ENCODE data around the gene EPYC.

The EPYC gene

GRCh38 chr12:90937651-90938050 is 67.1 kb downstream of the EPYC start:
- Histone ChIP-seq H3K27me3 (ENCODE audit: control insufficient read depth, insufficient read depth, low read length) (no peaks in the 10 kb centered on the region), H3K27ac (ENCODE audit: low read depth, low read length) (no peak overlapping the region), H3K36me3 (ENCODE audit: control insufficient read depth, insufficient read depth, low read length) (no peaks in the 10 kb centered on the region), H3K4me1 (ENCODE audit: control insufficient read depth, insufficient read depth, low read length) (no peaks in the 10 kb centered on the region; the same call in 1 of the 2 replicates), H3K9ac (ENCODE audit: low read length) (no peak overlapping the region), H3K9me3 (ENCODE audit: control insufficient read depth, insufficient read depth, low read depth, low read length) (no peaks in the 10 kb centered on the region), H3K4me3 (ENCODE audit: low read depth, low read length) (no peak overlapping the region)

GRCh38 chr12:90936230-90937005 is 68.4 kb downstream of the EPYC start:
- Histone ChIP-seq H3K4me3 (ENCODE audit: low read depth, low read length) (no peak overlapping the region), H3K9ac (ENCODE audit: low read length) (no peak overlapping the region), H3K9me3 (ENCODE audit: control insufficient read depth, insufficient read depth, low read depth, low read length) (no peaks in the 10 kb centered on the region), H3K27me3 (ENCODE audit: control insufficient read depth, insufficient read depth, low read length) (no peaks in the 10 kb centered on the region), H3K36me3 (ENCODE audit: control insufficient read depth, insufficient read depth, low read length) (no peaks in the 10 kb centered on the region), H3K4me1 (ENCODE audit: control insufficient read depth, insufficient read depth, low read length) (no peaks in the 10 kb centered on the region; the same call in 1 of the 2 replicates), H3K27ac (ENCODE audit: low read depth, low read length) (no peak overlapping the region)

GRCh38 chr12:90925562-90925961 is 79.2 kb downstream of the EPYC start:
- H3K9ac ChIP-seq (ENCODE audit: low read length) = no peak overlapping the region
- H3K36me3 ChIP-seq (ENCODE audit: control insufficient read depth, insufficient read depth, low read length) = no peaks in the 10 kb centered on the region
- H3K27me3 ChIP-seq (ENCODE audit: control insufficient read depth, insufficient read depth, low read length) = peaks cover 3% of the 10 kb centered on the region; the same call in 1 of the 2 replicates
- H3K9me3 ChIP-seq (ENCODE audit: control insufficient read depth, insufficient read depth, low read depth, low read length) = 0 out of 2 replicates have a peak, but pooled peaks cover 3% of the 10 kb centered on the region
- no peaks in the 10 kb centered on the region for H3K4me1 ChIP-seq (ENCODE audit: control insufficient read depth, insufficient read depth, low read length)
- no peak overlapping the region for H3K27ac ChIP-seq (ENCODE audit: low read depth, low read length)
- no peak overlapping the region for H3K4me3 ChIP-seq (ENCODE audit: low read depth, low read length)

- H3K4me3 ChIP-seq (ENCODE audit: low read depth, low read length) = no peak overlapping the region
- no peak overlapping the region for H3K27ac ChIP-seq (ENCODE audit: low read depth, low read length)
- H3K27me3 ChIP-seq (ENCODE audit: control insufficient read depth, insufficient read depth, low read length) = peaks cover 3% of the 10 kb centered on the region; the same call in 1 of the 2 replicates
- 0 out of 2 replicates have a peak, but pooled peaks cover under 1% of the 10 kb centered on the region for H3K9me3 ChIP-seq (ENCODE audit: control insufficient read depth, insufficient read depth, low read depth, low read length)
- no peaks in the 10 kb centered on the region for H3K36me3 ChIP-seq (ENCODE audit: control insufficient read depth, insufficient read depth, low read length)
- H3K4me1 ChIP-seq (ENCODE audit: control insufficient read depth, insufficient read depth, low read length) = no peaks in the 10 kb centered on the region
- H3K9ac ChIP-seq (ENCODE audit: low read length) = no peak overlapping the region
Observed at GRCh38 chr12:90924406-90924805, 80.4 kb downstream of the EPYC start.

GRCh38 chr12:90922145-90922627 is 82.6 kb downstream of the EPYC start:
- no peaks in the 10 kb centered on the region for H3K4me1 ChIP-seq (ENCODE audit: control insufficient read depth, insufficient read depth, low read length)
- no peaks in the 10 kb centered on the region for H3K9me3 ChIP-seq (ENCODE audit: control insufficient read depth, insufficient read depth, low read depth, low read length)
- no peak overlapping the region for H3K9ac ChIP-seq (ENCODE audit: low read length)
- no peak overlapping the region for H3K4me3 ChIP-seq (ENCODE audit: low read depth, low read length)
- H3K36me3 ChIP-seq (ENCODE audit: control insufficient read depth, insufficient read depth, low read length) = no peaks in the 10 kb centered on the region
- peaks cover 3% of the 10 kb centered on the region; the same call in 1 of the 2 replicates for H3K27me3 ChIP-seq (ENCODE audit: control insufficient read depth, insufficient read depth, low read length)
- H3K27ac ChIP-seq (ENCODE audit: low read depth, low read length) = no peak overlapping the region

- H3K4me1 ChIP-seq (ENCODE audit: control insufficient read depth, insufficient read depth, low read length) = no peaks in the 10 kb centered on the region
Observed at GRCh38 chr12:90921536-90921935, 83.2 kb downstream of the EPYC start.

GRCh38 chr12:90920222-90920621 is 84.5 kb downstream of the EPYC start:
- no peak overlapping the region for H3K27ac ChIP-seq (ENCODE audit: low read depth, low read length)
- no peaks in the 10 kb centered on the region for H3K4me1 ChIP-seq (ENCODE audit: control insufficient read depth, insufficient read depth, low read length)
- H3K9me3 ChIP-seq (ENCODE audit: control insufficient read depth, insufficient read depth, low read depth, low read length) = no peaks in the 10 kb centered on the region
- H3K4me3 ChIP-seq (ENCODE audit: low read depth, low read length) = no peak overlapping the region
- no peaks in the 10 kb centered on the region for H3K36me3 ChIP-seq (ENCODE audit: control insufficient read depth, insufficient read depth, low read length)
- peaks cover 3% of the 10 kb centered on the region; the same call in 1 of the 2 replicates for H3K27me3 ChIP-seq (ENCODE audit: control insufficient read depth, insufficient read depth, low read length)
- H3K9ac ChIP-seq (ENCODE audit: low read length) = no peak overlapping the region

More at GRCh38 chr12:90921536-90921935, 83.2 kb downstream of the EPYC start:
- Histone ChIP-seq H3K36me3 (ENCODE audit: control insufficient read depth, insufficient read depth, low read length) (no peaks in the 10 kb centered on the region), H3K27me3 (ENCODE audit: control insufficient read depth, insufficient read depth, low read length) (peaks cover 3% of the 10 kb centered on the region; the same call in 1 of the 2 replicates), H3K9me3 (ENCODE audit: control insufficient read depth, insufficient read depth, low read depth, low read length) (no peaks in the 10 kb centered on the region), H3K4me3 (ENCODE audit: low read depth, low read length) (no peak overlapping the region), H3K27ac (ENCODE audit: low read depth, low read length) (no peak overlapping the region), H3K9ac (ENCODE audit: low read length) (no peak overlapping the region)

GRCh38 chr12:90917431-90917830 is 87.3 kb downstream of the EPYC start:
- Histone ChIP-seq H3K9me3 (ENCODE audit: control insufficient read depth, insufficient read depth, low read depth, low read length) (0 out of 2 replicates have a peak, but pooled peaks cover 2% of the 10 kb centered on the region), H3K36me3 (ENCODE audit: control insufficient read depth, insufficient read depth, low read length) (no peaks in the 10 kb centered on the region), H3K9ac (ENCODE audit: low read length) (no peak overlapping the region), H3K27ac (ENCODE audit: low read depth, low read length) (no peak overlapping the region), H3K4me3 (ENCODE audit: low read depth, low read length) (no peak overlapping the region), H3K27me3 (ENCODE audit: control insufficient read depth, insufficient read depth, low read length) (no peaks in the 10 kb centered on the region), H3K4me1 (ENCODE audit: control insufficient read depth, insufficient read depth, low read length) (no peaks in the 10 kb centered on the region)

- no peaks in the 10 kb centered on the region for H3K4me1 ChIP-seq (ENCODE audit: control insufficient read depth, insufficient read depth, low read length)
- no peaks in the 10 kb centered on the region for H3K27me3 ChIP-seq (ENCODE audit: control insufficient read depth, insufficient read depth, low read length)
- H3K27ac ChIP-seq (ENCODE audit: low read depth, low read length) = no peak overlapping the region
- no peak overlapping the region for H3K9ac ChIP-seq (ENCODE audit: low read length)
- H3K4me3 ChIP-seq (ENCODE audit: low read depth, low read length) = no peak overlapping the region
- no peaks in the 10 kb centered on the region for H3K36me3 ChIP-seq (ENCODE audit: control insufficient read depth, insufficient read depth, low read length)
- 0 out of 2 replicates have a peak, but pooled peaks cover 2% of the 10 kb centered on the region for H3K9me3 ChIP-seq (ENCODE audit: control insufficient read depth, insufficient read depth, low read depth, low read length)
Observed at GRCh38 chr12:90916516-90916915, 88.3 kb downstream of the EPYC start.

- Histone ChIP-seq H3K9me3 (ENCODE audit: control insufficient read depth, insufficient read depth, low read depth, low read length) (0 out of 2 replicates have a peak, but pooled peaks cover 2% of the 10 kb centered on the region), H3K4me1 (ENCODE audit: control insufficient read depth, insufficient read depth, low read length) (no peaks in the 10 kb centered on the region), H3K36me3 (ENCODE audit: control insufficient read depth, insufficient read depth, low read length) (no peaks in the 10 kb centered on the region), H3K4me3 (ENCODE audit: low read depth, low read length) (no peak overlapping the region), H3K27ac (ENCODE audit: low read depth, low read length) (no peak overlapping the region), H3K27me3 (ENCODE audit: control insufficient read depth, insufficient read depth, low read length) (no peaks in the 10 kb centered on the region), H3K9ac (ENCODE audit: low read length) (no peak overlapping the region)
Observed at GRCh38 chr12:90915353-90915752, 89.4 kb downstream of the EPYC start.

All from HUES6 (cell line).